Fibroblast of the aortic adventitia (primary cell): ENCODE data around the gene RASL10A. TPM values are rescaled to one million over a fixed set of nuclear protein-coding genes. Genes with fewer than 3 reads are reported as not detected.

Experiments used
- DNase-seq: peaks from one replicate; pipeline ENCODE4 v3.0.0-alpha.2; 2010; ENCODE audit warnings: low read depth
- H3K4me3 ChIP-seq: 2 replicates; pipeline ENCODE4 v1.5.1; 2011; ENCODE audit warnings: low read depth, mild to moderate bottlenecking, control low read depth, low read length, moderate library complexity
- small RNA-seq: library from RNA; depleted of rRNA; stranded (forward); fragments of <200 nt; gene quantifications from one replicate; pipeline ENCODE3, GENCODE V24; 2012
- total RNA-seq: library from RNA; depleted of rRNA; stranded (reverse); fragments of >200 nt; gene quantifications from 2 replicates; pipeline ENCODE4 v1.2.3, GENCODE V29; 2012; ENCODE audit warnings: low replicate concordance
- TF ChIP-seq, protein P1 (sequence below): IDR thresholded peaks from 2 replicates; pipeline ENCODE4 v1.5.1; 2011; ENCODE audit warnings: mild to moderate bottlenecking, low read length, control low read depth, inconsistent platforms; ENCODE audit not compliant: insufficient read depth

RASL10A gene
- total RNA-seq, 1 donor: not detected

- DNase-seq: peak; percentile 22
- H3K4me3 ChIP-seq: peak overlapping the region; percentile 33
- TF ChIP-seq, protein P1, sequence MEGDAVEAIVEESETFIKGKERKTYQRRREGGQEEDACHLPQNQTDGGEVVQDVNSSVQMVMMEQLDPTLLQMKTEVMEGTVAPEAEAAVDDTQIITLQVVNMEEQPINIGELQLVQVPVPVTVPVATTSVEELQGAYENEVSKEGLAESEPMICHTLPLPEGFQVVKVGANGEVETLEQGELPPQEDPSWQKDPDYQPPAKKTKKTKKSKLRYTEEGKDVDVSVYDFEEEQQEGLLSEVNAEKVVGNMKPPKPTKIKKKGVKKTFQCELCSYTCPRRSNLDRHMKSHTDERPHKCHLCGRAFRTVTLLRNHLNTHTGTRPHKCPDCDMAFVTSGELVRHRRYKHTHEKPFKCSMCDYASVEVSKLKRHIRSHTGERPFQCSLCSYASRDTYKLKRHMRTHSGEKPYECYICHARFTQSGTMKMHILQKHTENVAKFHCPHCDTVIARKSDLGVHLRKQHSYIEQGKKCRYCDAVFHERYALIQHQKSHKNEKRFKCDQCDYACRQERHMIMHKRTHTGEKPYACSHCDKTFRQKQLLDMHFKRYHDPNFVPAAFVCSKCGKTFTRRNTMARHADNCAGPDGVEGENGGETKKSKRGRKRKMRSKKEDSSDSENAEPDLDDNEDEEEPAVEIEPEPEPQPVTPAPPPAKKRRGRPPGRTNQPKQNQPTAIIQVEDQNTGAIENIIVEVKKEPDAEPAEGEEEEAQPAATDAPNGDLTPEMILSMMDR: no peak
Measured at GRCh38 chr22:29265929-29266328, 49.6 kb downstream of the RASL10A start.

- TF ChIP-seq, protein P1: no peak
- H3K4me3 ChIP-seq: no peak overlapping the region
- DNase-seq: no peak
Measured at GRCh38 chr22:29265305-29265704, 50.2 kb downstream of the RASL10A start.

GRCh38 chr22:29263791-29264276 lies 51.7 kb downstream of the RASL10A start:
- no peak overlapping the region for H3K4me3 ChIP-seq
- no peak for DNase-seq
- TF ChIP-seq, protein P1: no peak

Small RNA genes within 50 kb of the gene (small RNA-seq; reads per million reads assigned to genes)
- gene MIR3653: not detected

Other genes with a start within 250 kb of the RASL10A start
- gene KREMEN1, start 242.7 kb downstream of the RASL10A start, total RNA-seq: 2.5 and 5.7 TPM in 2 replicates
- gene EMID1, start 109.8 kb downstream of the RASL10A start, total RNA-seq: 0.08 TPM in 1 of 2 replicates, not detected in the other
- gene RHBDD3, start 47.7 kb downstream of the RASL10A start, total RNA-seq: 22.0 and 29.8 TPM in 2 replicates
- gene EWSR1, start 47.4 kb downstream of the RASL10A start, total RNA-seq: 108 and 176 TPM in 2 replicates
- gene GAS2L1, start 9.0 kb downstream of the RASL10A start, total RNA-seq: 5.0 and 15.0 TPM in 2 replicates
- 19.0 and 46.3 TPM in 2 replicates for gene AP1B1, start 72.9 kb upstream of the RASL10A start, total RNA-seq
- gene RFPL1, start 122.9 kb upstream of the RASL10A start, total RNA-seq: not detected in 2 replicates
- gene NEFH, start 164.5 kb upstream of the RASL10A start, total RNA-seq: 0.49 and 0.54 TPM in 2 replicates
- gene THOC5, start 238.1 kb upstream of the RASL10A start, total RNA-seq: 53.1 and 54.0 TPM in 2 replicates